ENCODE measurements around the gene KIAA0040.

DNA sequence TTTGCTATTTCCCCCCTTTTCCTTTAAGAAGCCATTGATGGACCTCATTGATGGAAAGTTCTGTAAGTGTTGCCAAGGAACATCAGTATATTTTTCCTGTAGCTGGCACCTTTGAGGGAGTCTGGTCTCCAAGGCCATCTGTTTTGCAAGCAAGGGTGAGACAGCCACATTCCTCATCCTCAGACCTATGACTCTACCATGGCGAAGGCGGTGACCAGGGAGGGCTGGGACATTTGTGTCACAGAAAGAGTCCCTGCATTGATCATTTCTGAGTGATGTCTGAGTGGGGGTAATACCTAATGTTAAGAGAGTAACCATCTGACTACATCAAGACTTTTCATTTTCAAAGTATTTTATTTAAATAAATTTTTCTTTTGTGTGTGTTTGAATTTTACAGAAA is 35.4 kb downstream of the KIAA0040 start:
- TF ChIP-seq POLR2A (IDR thresholded peaks at IDR 0.05; ENCODE audit: low read length) = no peak
- no peak for TF ChIP-seq GATA1 (IDR thresholded peaks at IDR 0.05; ENCODE audit: low read depth, low read length)

Measured in erythroblast (primary cell).